ENCODE results near the gene SAMD11.
"Not testable (repeated sequence)": the region's sequence is repeated elsewhere in the genome, so short reads cannot be mapped to it uniquely, and the experiment has no call there.

Gene SAMD11

GRCh38 chr1:965526-966134, 41.9 kb downstream of the SAMD11 start:
- no peak for FAIRE-seq

DNA sequence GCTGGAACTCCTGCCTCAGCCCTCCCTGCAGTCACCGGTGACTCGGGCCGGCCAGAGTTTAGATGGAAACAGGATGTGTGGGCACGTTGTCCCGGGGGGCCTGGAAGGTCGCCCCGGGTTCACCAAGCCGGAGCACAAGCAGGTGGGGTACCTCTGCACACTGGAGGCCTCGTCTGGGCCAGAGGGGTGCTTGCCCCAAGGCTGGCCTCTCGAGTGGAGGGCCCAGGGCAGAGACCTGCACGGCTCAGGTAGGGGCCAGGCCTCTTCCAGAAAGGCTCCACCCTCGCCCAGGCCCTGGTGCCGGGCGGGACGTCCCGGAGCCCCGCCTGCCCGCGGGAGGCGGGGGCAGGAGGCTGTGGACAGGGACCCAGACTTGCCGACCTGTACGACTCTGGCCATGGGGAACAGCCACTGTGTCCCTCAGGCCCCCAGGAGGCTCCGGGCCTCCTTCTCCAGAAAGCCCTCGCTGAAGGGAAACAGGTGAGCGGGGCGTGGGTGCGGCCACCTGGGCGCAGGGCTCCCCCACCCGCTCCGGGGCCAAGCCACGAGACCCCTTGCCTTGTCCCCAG, 42.5 kb downstream of the SAMD11 start, which contains the start of gene PLEKHN1:
TSS of gene PLEKHN1 (plus strand) at position 348 of the 569 bp plus-strand sequence. CDS start at position 398, 50 bp downstream.
- no peak for FAIRE-seq

DNA sequence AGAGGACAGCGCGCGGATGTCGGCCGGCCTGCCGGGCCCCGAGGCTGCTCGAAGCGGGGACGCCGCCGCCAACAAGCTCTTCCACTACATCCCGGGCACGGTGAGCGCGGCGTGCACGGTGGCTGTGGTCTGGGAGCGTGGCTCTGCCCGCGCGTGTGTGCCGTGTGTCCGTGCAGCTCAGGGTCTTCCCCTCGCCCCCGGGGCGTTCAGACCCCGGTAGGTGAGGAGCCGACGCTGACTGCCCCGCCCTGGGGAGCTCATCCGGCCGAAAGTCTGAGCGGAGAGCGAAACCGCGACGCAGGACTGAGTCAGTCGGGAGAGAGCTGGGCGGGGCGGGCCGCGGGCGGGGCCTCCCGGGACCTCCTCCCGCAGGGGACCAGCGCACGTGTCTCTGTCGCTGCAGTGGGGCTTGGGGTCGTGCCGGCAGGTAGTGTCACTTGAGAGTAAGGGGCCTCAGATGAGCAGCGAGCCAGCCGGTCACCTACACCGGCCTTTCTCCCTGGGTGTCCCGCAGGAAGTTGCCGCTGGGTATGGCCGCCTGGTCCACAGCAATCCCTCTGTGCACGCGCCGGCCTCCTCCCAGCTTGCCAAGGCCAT, 43.1 kb downstream of the SAMD11 start:
- no peak for FAIRE-seq

DNA sequence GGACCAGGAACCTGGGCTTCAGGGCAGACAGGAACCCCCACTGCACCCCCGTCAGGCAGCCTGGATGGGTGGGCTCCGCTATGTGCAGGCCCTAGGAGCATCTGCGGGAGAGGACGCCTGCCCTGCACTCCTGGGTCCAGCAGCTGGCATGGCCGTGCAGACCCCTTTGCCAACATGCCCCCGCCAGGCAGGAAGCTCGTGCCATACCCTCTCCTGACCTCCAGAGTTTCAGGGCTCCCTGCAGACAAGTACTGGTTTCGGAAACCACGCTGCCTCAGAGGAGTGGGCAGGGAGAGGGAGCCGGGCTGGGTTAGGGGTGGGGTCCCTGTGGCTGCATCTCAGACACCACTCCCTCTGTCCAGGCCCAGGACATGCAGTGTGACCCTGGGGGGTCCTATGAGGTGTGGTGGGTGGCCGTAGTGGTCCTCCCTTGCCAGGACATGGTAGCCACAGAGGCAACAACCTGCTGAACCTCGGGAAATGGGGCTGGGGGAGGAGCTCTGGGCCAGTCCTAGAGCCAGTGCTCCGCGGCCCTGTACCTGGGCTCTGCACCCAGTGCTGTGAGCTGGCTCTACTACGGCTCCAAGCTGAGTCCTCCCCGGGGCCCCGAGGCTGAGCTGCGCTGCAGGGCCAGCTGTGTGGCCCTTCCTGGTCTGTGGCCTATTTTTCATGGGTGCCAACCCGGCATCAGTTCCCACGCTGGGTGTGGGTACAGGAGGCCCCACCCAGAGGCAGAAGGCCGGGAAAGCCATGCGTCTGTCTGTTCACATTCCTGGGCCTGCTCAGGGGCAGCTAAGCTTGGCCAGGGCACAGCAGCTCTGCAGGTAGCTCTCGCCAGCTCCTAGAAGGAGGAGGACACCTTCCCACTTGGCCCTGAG, 44.0 kb downstream of the SAMD11 start:
- no peak for FAIRE-seq

GRCh38 chr1:969260-969855, 45.6 kb downstream of the SAMD11 start:
- no peak for FAIRE-seq

DNA sequence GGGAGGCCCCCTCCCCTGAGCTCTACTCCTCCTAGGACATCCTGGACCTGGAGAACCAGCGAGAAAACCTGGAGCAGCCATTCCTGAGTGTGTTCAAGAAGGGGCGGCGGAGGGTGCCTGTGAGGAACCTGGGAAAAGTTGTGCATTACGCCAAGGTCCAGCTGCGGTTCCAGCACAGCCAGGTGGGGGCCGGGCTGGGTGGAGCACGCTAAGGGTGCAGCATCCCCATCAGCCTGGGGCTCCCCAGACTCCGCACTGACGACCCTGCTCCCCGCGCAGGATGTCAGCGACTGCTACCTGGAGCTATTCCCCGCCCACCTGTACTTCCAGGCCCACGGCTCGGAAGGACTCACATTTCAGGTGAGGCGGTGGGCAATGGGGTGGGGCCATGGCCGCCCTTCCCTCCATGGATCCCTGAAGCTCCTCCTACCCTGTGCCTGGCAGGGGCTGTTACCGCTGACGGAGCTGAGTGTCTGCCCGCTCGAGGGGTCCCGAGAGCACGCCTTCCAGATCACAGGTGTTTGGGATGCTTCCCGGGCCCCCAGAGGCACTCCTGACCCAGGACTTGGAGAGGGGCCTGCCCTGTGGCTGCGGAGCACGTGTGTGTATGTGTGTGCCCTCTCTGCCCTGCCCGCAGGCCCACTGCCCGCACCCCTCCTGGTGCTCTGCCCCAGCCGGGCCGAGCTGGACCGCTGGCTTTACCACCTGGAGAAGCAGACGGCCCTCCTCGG, 46.7 kb downstream of the SAMD11 start:
- no peak for FAIRE-seq

DNA sequence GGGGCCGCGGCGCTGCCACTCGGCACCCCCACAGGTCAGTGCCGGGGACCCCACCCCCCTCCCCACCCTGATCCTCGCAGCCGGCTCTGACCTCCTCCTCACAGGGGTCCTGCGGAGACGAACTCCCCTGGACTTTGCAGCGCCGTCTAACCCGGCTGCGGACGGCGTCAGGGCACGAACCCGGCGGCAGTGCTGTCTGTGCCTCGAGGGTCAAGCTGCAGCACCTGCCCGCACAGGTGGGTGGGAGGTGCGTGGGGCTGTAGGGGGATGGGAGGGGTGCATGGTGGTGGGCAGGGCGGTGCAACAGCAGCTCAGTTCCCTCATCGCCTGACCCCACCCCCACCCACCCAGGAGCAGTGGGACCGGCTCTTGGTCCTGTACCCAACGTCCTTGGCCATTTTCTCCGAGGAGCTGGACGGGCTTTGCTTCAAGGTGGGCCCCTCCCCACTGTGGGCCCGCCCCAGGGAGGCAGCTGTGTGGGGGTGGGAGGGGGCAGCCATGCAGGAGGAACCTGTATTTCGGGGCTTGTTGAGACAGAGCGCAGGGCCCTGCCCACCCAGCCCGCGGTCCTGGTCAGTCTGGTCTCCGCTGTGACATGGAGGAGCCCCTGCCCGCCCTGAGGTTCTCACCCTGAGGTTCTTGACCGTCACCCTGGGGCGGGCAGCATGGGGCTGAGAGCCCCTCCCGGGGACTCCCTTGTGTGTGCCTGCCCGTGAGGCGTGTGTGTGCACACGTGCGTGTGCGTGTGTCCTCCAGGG, 47.4 kb downstream of the SAMD11 start:
- no peak for FAIRE-seq

DNA sequence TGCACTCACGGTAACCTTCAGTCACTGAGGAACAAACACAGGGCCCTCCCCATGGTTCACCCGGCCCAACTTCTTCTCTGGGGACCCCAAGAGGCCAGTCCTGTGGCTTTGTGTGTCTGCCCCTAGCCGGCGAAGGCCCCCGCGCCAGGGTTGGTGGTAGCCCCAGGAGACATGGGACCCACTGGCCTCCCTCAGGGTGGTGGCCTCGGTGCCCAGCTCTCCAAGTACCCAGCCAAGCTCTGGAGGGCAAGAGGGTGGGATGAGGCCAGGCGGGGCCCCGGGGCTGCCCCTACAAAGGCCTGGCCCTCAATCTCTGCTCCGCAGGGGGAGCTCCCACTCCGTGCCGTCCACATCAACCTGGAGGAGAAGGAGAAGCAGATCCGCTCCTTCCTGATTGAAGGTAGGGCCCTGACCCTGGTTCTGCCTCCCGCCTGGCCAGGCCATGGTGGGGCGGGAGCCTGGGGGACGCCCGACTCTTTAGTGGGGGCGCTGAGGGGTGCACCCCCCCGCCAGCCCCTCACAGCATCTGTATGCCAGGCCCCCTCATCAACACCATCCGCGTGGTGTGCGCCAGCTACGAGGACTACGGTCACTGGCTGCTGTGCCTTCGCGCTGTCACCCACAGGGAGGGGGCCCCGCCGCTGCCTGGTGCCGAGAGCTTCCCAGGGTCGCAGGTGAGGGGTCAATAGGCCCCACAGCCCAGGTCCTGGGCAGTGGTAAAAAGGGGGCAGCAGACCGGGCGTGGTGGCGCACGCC, 48.2 kb downstream of the SAMD11 start:
- no peak for FAIRE-seq

DNA sequence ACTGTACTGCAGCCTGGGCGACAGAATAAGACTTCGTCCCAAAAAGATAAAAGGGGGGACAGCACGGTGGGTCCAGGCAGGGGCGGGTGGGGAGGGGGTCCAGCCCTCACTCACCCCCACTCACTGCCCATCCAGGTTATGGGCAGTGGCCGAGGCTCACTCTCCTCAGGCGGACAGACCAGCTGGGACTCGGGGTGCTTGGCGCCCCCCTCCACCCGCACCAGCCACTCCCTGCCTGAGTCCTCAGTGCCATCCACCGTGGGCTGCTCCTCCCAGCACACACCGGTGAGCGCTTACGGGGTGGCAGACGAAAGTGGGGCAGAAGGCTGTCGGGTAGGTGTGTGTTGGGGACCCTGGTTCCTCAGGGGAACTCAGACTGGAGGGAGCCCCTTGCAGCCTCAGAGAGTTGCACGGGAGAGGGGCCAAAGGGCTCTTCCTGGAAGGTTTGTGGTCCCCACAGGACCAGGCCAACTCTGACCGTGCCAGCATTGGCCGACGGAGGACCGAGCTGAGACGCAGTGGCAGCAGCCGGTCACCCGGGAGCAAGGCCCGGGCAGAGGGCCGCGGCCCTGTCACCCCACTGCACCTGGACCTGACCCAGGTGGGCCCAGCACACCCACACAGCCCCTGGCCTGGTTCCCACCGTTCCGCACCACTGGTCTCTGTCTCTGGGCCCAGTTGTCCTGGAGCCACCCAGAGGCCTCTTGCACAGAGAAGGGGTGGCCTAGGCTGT, 49.2 kb downstream of the SAMD11 start:
- no peak for FAIRE-seq

GRCh38 chr1:973459-974292, 50.0 kb downstream of the SAMD11 start:
- no peak for FAIRE-seq

- FAIRE-seq: no peak
These were observed 50.5 kb downstream of the SAMD11 start for GRCh38 chr1:974293-974640.

DNA sequence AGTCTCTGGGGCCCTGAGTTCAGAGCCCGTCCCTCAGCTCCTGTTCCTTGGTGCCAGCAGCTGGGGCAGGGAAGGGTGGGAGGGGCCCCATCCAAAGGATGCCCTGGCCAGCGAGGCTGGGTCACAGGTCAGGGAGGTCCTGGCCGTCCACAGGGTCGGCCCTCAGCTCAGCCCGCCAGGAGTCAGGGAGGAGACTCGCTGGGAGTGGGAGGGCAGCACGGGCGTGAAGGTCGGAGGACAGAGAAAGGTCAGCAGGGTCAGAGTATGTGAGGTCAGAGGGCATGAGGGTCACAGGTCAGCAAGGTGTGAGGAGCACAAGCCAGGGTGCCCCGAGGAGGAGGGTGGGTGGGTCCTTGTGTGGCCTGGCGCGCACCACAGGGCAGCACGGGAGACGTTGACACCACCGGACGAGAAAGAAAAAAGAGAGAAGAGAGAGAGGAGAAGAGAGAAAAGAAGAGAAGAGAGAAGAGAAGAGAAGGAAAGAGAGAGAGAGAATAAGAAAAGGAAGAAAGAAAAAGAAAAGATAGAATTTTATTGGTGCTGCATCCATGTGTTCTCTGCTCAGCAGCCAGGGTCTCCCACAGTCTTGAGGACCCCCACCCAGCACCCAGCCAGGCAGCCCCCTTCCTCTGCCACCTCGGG, 51.1 kb downstream of the SAMD11 start:
- no peak for FAIRE-seq

DNA sequence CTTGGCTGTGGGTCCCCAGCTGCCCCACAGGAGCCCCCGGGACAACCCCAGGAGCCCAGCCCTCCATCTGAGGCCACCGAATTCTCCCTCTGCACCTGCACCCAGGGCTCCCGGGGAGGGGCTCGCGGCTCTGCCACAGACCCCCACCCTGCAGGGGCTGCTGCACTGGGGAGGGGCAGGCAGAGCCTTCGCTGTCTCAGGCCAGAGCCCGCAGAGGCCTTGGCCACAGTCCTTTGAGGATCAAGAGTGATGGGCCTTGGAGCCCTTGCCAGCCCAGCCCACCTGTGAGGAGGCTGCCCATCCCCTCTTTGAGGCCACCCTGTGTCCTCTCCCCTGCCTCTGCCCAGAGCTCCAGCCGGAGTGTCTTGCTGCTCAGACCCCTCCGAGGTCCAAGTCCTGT, 51.6 kb downstream of the SAMD11 start:
- FAIRE-seq: no peak

DNA sequence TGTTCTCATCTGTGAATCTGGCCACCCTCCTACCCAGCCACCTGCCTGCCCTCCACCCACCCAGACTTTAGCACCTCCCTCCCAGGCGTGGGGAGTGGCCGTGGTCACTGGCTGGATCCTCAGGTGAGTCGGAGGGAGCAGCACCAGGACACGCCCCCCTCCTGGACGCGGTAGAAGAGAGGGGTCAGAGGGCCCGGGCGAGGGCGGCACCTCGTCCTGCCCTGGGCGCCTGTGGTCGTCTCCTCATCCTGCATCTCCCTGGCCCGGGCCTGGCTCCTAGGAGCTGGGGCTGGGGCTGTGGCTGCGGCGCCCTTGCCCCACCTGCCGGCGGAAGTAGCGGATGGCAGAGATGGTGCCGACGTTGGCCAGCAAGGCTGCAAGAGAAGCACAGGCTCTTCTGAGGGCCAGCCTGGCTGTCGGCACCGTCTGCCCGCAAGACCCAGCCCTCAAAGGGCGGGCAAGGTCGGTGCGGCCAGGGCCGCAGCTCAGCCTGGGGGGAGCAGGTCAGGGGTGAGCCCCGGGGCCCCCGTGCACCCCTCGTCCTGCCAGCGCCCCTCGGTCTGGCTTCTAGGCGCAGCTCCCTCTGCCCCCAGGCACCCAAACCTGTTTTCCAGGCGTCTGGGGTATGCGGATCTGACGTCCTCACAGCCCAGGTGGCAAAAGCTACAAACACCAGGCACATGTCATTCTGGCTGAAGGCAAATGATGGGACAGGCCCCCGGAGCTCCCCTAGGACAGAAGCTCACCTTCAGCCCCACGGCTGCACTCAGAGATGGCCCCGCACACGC, 52.4 kb downstream of the SAMD11 start:
- no peak for FAIRE-seq

DNA sequence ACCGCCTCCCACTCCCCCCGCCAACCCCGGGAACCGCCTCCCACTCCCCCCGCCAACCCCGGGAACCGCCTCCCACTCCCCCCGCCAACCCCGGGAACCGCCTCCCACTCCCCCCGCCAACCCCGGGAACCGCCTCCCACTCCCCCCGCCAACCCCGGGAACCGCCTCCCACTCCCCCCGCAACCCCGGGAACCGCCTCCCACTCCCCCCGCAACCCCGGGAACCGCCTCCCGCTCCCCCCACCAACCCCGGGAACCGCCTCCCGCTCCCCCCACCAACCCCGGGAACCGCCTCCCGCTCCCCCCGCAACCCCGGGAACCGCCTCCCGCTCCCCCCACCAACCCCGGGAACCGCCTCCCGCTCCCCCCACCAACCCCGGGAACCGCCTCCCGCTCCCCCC, 53.1 kb downstream of the SAMD11 start:
- not testable (repeated sequence) for FAIRE-seq

DNA sequence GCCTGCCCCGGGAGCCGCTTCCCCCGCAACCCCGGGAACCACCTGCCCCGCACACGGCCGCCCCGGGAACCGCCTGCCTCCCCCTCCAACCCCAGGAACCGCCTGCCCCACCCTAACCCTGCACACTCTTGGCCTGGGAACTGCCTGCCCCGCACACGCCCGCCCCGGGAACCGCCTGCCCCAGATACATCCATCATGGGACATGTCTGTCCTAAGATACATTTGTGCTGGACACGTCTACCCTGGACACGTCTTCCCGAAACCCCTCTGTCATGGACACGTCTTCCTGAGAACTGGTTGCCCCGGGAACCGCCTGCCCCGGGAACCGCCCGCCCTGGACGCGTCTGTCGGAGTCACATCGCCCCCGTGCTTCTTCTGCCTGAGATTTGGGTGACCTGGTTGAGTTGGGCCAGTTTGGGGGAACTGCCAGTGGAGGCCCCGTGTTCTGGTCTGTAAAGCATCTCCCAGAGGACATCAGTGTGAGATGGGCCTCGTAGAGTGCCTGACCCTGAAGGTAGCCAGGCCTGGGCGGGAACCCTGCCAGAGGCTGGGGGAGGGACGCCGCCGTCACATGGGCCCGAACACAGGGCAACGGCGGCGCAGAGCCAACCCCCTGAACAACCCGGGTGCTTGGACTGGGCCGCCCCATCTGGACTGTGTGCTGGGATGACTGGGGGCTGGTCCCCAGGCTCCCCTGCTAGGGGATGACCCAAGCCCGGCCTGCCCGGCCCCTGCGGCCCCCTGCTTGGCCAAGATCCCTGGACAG, 54.5 kb downstream of the SAMD11 start:
- no peak for FAIRE-seq
